ENCODE results near the gene HOXC4. TPM values are rescaled to one million over a fixed set of nuclear protein-coding genes. Genes with fewer than 3 reads are reported as not detected.
"Not testable (repeated sequence)": the region's sequence is repeated elsewhere in the genome, so short reads cannot be mapped to it uniquely, and the experiment has no call there.

Gene HOXC4
- total and polyA plus RNA-seq, 5 donors from 2014 or later, result 0.09 to 0.32 TPM; not detected in 3

- no peaks in the 10 kb centered on the region for H3K4me1 ChIP-seq (ENCODE audit: control insufficient read depth, insufficient read depth, low read length, poor library complexity, severe bottlenecking)
- Mint-ChIP-seq H3K9me3 (no peaks in the 10 kb centered on the region), H3K27ac (no peak overlapping the region), H3K4me1 (no peaks in the 10 kb centered on the region), H3K27me3 (peaks cover 65% of the 10 kb centered on the region), H3K4me3 (no peak overlapping the region), H3K36me3 (peaks cover 5% of the 10 kb centered on the region)
- DNase-seq (no peak), ATAC-seq (ENCODE audit: low read depth in 2 of 2) (no peak)
- H3K9me3 ChIP-seq (ENCODE audit: control insufficient read depth in 2 of 2, low read length in 2 of 2), result no peaks in the 10 kb centered on the region
- H3K36me3 ChIP-seq (ENCODE audit: control insufficient read depth, insufficient read depth, low read length), result no peaks in the 10 kb centered on the region
- H3K4me3 ChIP-seq (ENCODE audit: low read depth, low read length), result no peak overlapping the region
- peaks cover 43% of the 10 kb centered on the region for H3K27me3 ChIP-seq (ENCODE audit: control insufficient read depth, insufficient read depth, low read length)
- no peak overlapping the region for H3K27ac ChIP-seq (ENCODE audit: insufficient read depth, low read length, poor library complexity, severe bottlenecking)
These were observed 12.0 kb downstream of the HOXC4 start for GRCh38 chr12:54065677-54066076.

GRCh38 chr12:54066408-54066807 is 12.8 kb downstream of the HOXC4 start:
- DNase-seq (no peak), ATAC-seq (ENCODE audit: low read depth in 2 of 2) (no peak)
- Histone ChIP-seq H3K4me3 (ENCODE audit: low read depth, low read length) (no peak overlapping the region), H3K36me3 (ENCODE audit: control insufficient read depth, insufficient read depth, low read length) (no peaks in the 10 kb centered on the region), H3K27me3 (ENCODE audit: control insufficient read depth, insufficient read depth, low read length) (peaks cover 38% of the 10 kb centered on the region), H3K4me1 (ENCODE audit: control insufficient read depth, insufficient read depth, low read length, poor library complexity, severe bottlenecking) (no peaks in the 10 kb centered on the region), H3K27ac (ENCODE audit: insufficient read depth, low read length, poor library complexity, severe bottlenecking) (no peak overlapping the region), H3K9me3 (ENCODE audit: control insufficient read depth in 2 of 2, low read length in 2 of 2) (no peaks in the 10 kb centered on the region)
- H3K9me3 Mint-ChIP-seq, result no peaks in the 10 kb centered on the region
- no peak overlapping the region for H3K4me3 Mint-ChIP-seq
- no peak overlapping the region for H3K27ac Mint-ChIP-seq
- peaks cover 63% of the 10 kb centered on the region for H3K27me3 Mint-ChIP-seq
- peaks cover 5% of the 10 kb centered on the region for H3K36me3 Mint-ChIP-seq
- no peaks in the 10 kb centered on the region for H3K4me1 Mint-ChIP-seq

GRCh38 chr12:54068418-54069070 is 14.9 kb downstream of the HOXC4 start:
- H3K4me3 Mint-ChIP-seq, result no peak overlapping the region
- no peak overlapping the region for H3K27ac Mint-ChIP-seq
- H3K9me3 Mint-ChIP-seq, result no peaks in the 10 kb centered on the region
- H3K36me3 Mint-ChIP-seq, result no peaks in the 10 kb centered on the region
- no peaks in the 10 kb centered on the region for H3K36me3 ChIP-seq (ENCODE audit: control insufficient read depth, insufficient read depth, low read length)
- H3K27me3 ChIP-seq (ENCODE audit: control insufficient read depth, insufficient read depth, low read length), result peaks cover 34% of the 10 kb centered on the region
- H3K9me3 ChIP-seq (ENCODE audit: control insufficient read depth in 2 of 2, low read length in 2 of 2), result no peaks in the 10 kb centered on the region
- peaks cover 58% of the 10 kb centered on the region for H3K27me3 Mint-ChIP-seq
- no peaks in the 10 kb centered on the region for H3K4me1 ChIP-seq (ENCODE audit: control insufficient read depth, insufficient read depth, low read length, poor library complexity, severe bottlenecking)
- H3K4me1 Mint-ChIP-seq, result no peaks in the 10 kb centered on the region
- DNase-seq (no peak), ATAC-seq (ENCODE audit: low read depth in 2 of 2) (no peak)
- no peak overlapping the region for H3K4me3 ChIP-seq (ENCODE audit: low read depth, low read length)
- H3K27ac ChIP-seq (ENCODE audit: insufficient read depth, low read length, poor library complexity, severe bottlenecking), result no peak overlapping the region

GRCh38 chr12:54071942-54072341 is 18.3 kb downstream of the HOXC4 start:
- no peak for ATAC-seq (ENCODE audit: low read depth in 2 of 2)
- Mint-ChIP-seq H3K27me3 (peaks cover 45% of the 10 kb centered on the region), H3K36me3 (no peaks in the 10 kb centered on the region)

GRCh38 chr12:54074308-54074707 is 20.7 kb downstream of the HOXC4 start:
- H3K4me1 Mint-ChIP-seq, result no peaks in the 10 kb centered on the region
- peaks cover 14% of the 10 kb centered on the region for H3K27me3 ChIP-seq (ENCODE audit: control insufficient read depth, insufficient read depth, low read length)
- no peaks in the 10 kb centered on the region for H3K9me3 ChIP-seq (ENCODE audit: control insufficient read depth in 2 of 2, low read length in 2 of 2)
- H3K27me3 Mint-ChIP-seq, result peaks cover 40% of the 10 kb centered on the region
- DNase-seq, result no peak
- H3K36me3 Mint-ChIP-seq, result no peaks in the 10 kb centered on the region
- ATAC-seq (ENCODE audit: low read depth in 2 of 2), result no peak
- H3K4me1 ChIP-seq (ENCODE audit: control insufficient read depth, insufficient read depth, low read length, poor library complexity, severe bottlenecking), result no peaks in the 10 kb centered on the region
- no peak overlapping the region for H3K4me3 ChIP-seq (ENCODE audit: low read depth, low read length)
- H3K27ac Mint-ChIP-seq, result no peak overlapping the region
- H3K9me3 Mint-ChIP-seq, result peaks cover 0 to 2% (median 0%) of the 10 kb centered on the region in 7 donors
- H3K27ac ChIP-seq (ENCODE audit: insufficient read depth, low read length, poor library complexity, severe bottlenecking), result no peak overlapping the region
- no peaks in the 10 kb centered on the region for H3K36me3 ChIP-seq (ENCODE audit: control insufficient read depth, insufficient read depth, low read length)
- no peak overlapping the region for H3K4me3 Mint-ChIP-seq

More at GRCh38 chr12:54071942-54072341, 18.3 kb downstream of the HOXC4 start:
- Histone ChIP-seq H3K27me3 (ENCODE audit: control insufficient read depth, insufficient read depth, low read length) (peaks cover 15% of the 10 kb centered on the region), H3K27ac (ENCODE audit: insufficient read depth, low read length, poor library complexity, severe bottlenecking) (no peak overlapping the region), H3K9me3 (ENCODE audit: control insufficient read depth in 2 of 2, low read length in 2 of 2) (no peaks in the 10 kb centered on the region), H3K36me3 (ENCODE audit: control insufficient read depth, insufficient read depth, low read length) (no peaks in the 10 kb centered on the region), H3K4me3 (ENCODE audit: low read depth, low read length) (no peak overlapping the region), H3K4me1 (ENCODE audit: control insufficient read depth, insufficient read depth, low read length, poor library complexity, severe bottlenecking) (no peaks in the 10 kb centered on the region)
- Mint-ChIP-seq H3K27ac (no peak overlapping the region), H3K4me1 (no peaks in the 10 kb centered on the region), H3K9me3 (no peaks in the 10 kb centered on the region), H3K4me3 (no peak overlapping the region)
- no peak for DNase-seq

- Histone ChIP-seq H3K9me3 (ENCODE audit: control insufficient read depth in 2 of 2, low read length in 2 of 2) (no peaks in the 10 kb centered on the region), H3K36me3 (ENCODE audit: control insufficient read depth, insufficient read depth, low read length) (no peaks in the 10 kb centered on the region), H3K27ac (ENCODE audit: insufficient read depth, low read length, poor library complexity, severe bottlenecking) (no peak overlapping the region), H3K4me3 (ENCODE audit: low read depth, low read length) (no peak overlapping the region), H3K27me3 (ENCODE audit: control insufficient read depth, insufficient read depth, low read length) (peaks cover 13% of the 10 kb centered on the region), H3K4me1 (ENCODE audit: control insufficient read depth, insufficient read depth, low read length, poor library complexity, severe bottlenecking) (no peaks in the 10 kb centered on the region)
- DNase-seq, result no peak
- Mint-ChIP-seq H3K27me3 (peaks cover 40% of the 10 kb centered on the region), H3K27ac (no peak overlapping the region), H3K4me3 (no peak overlapping the region), H3K9me3 (peaks cover 0 to 2% (median 0%) of the 10 kb centered on the region in 7 donors), H3K36me3 (no peaks in the 10 kb centered on the region), H3K4me1 (peaks cover 0 to under 1% (median 0%) of the 10 kb centered on the region in 4 donors)
- no peak for ATAC-seq (ENCODE audit: low read depth in 2 of 2)
These were observed 21.8 kb downstream of the HOXC4 start for GRCh38 chr12:54075409-54075808.

GRCh38 chr12:54075974-54076373 is 22.3 kb downstream of the HOXC4 start:
- Histone ChIP-seq H3K4me1 (ENCODE audit: control insufficient read depth, insufficient read depth, low read length, poor library complexity, severe bottlenecking) (no peaks in the 10 kb centered on the region), H3K9me3 (ENCODE audit: control insufficient read depth in 2 of 2, low read length in 2 of 2) (no peaks in the 10 kb centered on the region), H3K27ac (ENCODE audit: insufficient read depth, low read length, poor library complexity, severe bottlenecking) (no peak overlapping the region), H3K27me3 (ENCODE audit: control insufficient read depth, insufficient read depth, low read length) (peaks cover 8% of the 10 kb centered on the region), H3K36me3 (ENCODE audit: control insufficient read depth, insufficient read depth, low read length) (no peaks in the 10 kb centered on the region), H3K4me3 (ENCODE audit: low read depth, low read length) (no peak overlapping the region)
- ATAC-seq (ENCODE audit: low read depth in 2 of 2), result no peak
- H3K27me3 Mint-ChIP-seq, result peaks cover 43% of the 10 kb centered on the region
- peaks cover 1 to 6% (median 2%) of the 10 kb centered on the region in 4 donors for H3K4me1 Mint-ChIP-seq
- no peaks in the 10 kb centered on the region for H3K36me3 Mint-ChIP-seq
- no peak overlapping the region for H3K27ac Mint-ChIP-seq
- H3K9me3 Mint-ChIP-seq, result peaks cover 0 to 2% (median 0%) of the 10 kb centered on the region in 7 donors
- no peak overlapping the region for H3K4me3 Mint-ChIP-seq
- DNase-seq, result no peak

GRCh38 chr12:54077843-54078242 is 24.2 kb downstream of the HOXC4 start:
- not testable (repeated sequence) for ATAC-seq (ENCODE audit: low read depth in 2 of 2); H3K27ac ChIP-seq (ENCODE audit: insufficient read depth, low read length, poor library complexity, severe bottlenecking); H3K36me3 Mint-ChIP-seq; H3K9me3 Mint-ChIP-seq; H3K9me3 ChIP-seq (ENCODE audit: control insufficient read depth in 2 of 2, low read length in 2 of 2); H3K4me3 Mint-ChIP-seq; H3K4me3 ChIP-seq (ENCODE audit: low read depth, low read length); H3K27me3 ChIP-seq (ENCODE audit: control insufficient read depth, insufficient read depth, low read length); H3K27ac Mint-ChIP-seq; H3K4me1 ChIP-seq (ENCODE audit: control insufficient read depth, insufficient read depth, low read length, poor library complexity, severe bottlenecking); H3K36me3 ChIP-seq (ENCODE audit: control insufficient read depth, insufficient read depth, low read length); DNase-seq
- peaks cover 5 to 22% (median 13%) of the 10 kb centered on the region in 4 donors for H3K4me1 Mint-ChIP-seq
- H3K27me3 Mint-ChIP-seq, result peaks cover 43% of the 10 kb centered on the region
